Endothelial cell of umbilical vein (primary cell): ENCODE measurements around the gene UGT1A7.

Source experiments
- CTCF ChIP-seq, 2 donors: IDR thresholded peaks; 1 replicate in 1 of 2; 2 replicates in 1 of 2; pipeline ENCODE4 v1.5.1; 2011; ENCODE audit warnings: low read length in 2 of 2, mild to moderate bottlenecking in 2 of 2, moderate library complexity in 2 of 2, control low read depth in 1 of 2, inconsistent platforms in 1 of 2, low read depth in 1 of 2; ENCODE audit not compliant: insufficient read depth in 1 of 2; ENCODE audit errors: extremely low read depth in 1 of 2
- EZH2 ChIP-seq: IDR thresholded peaks from 2 replicates; pipeline ENCODE4 v1.6.1; 2012; ENCODE audit warnings: borderline replicate concordance, low read depth, mild to moderate bottlenecking, moderate library complexity, low read length, inconsistent platforms; ENCODE audit not compliant: severe bottlenecking
- GATA2 ChIP-seq: IDR thresholded peaks from 2 replicates; pipeline ENCODE4 v1.7.0; 2011; ENCODE audit warnings: low read depth, mild to moderate bottlenecking, moderate library complexity, mixed read lengths, low read length; ENCODE audit not compliant: insufficient read length, insufficient read depth
- JUN ChIP-seq: IDR thresholded peaks from 2 replicates; pipeline ENCODE4 v1.6.1; 2011; ENCODE audit warnings: borderline replicate concordance, low read depth; ENCODE audit not compliant: insufficient read length, insufficient read depth
- MAX ChIP-seq: IDR thresholded peaks from 2 replicates; pipeline ENCODE4 v1.6.1; 2011; ENCODE audit not compliant: insufficient read depth, insufficient read length
- MYC ChIP-seq: IDR thresholded peaks from one replicate; pipeline ENCODE4 v1.6.1; 2011; ENCODE audit warnings: mild to moderate bottlenecking, low read depth, low read length
- POLR2A ChIP-seq: IDR thresholded peaks from 2 replicates; pipeline ENCODE4 v1.6.1; 2012; ENCODE audit warnings: low read depth, mild to moderate bottlenecking, control low read depth, low read length
- POLR2AphosphoS5 ChIP-seq: IDR thresholded peaks from 2 replicates; pipeline ENCODE4 v1.6.1; 2012; ENCODE audit warnings: low read depth, mild to moderate bottlenecking, control low read depth, low read length, moderate library complexity; ENCODE audit not compliant: insufficient read depth

- TF ChIP-seq POLR2A (no peak), CTCF (IDR thresholded peaks at IDR 0.05; ENCODE audit: extremely low read depth in 1 of 2, insufficient read depth in 1 of 2, low read depth in 1 of 2, low read length in 2 of 2) (no peak), POLR2AphosphoS5 (no peak), EZH2 (no peak), JUN (no peak), MAX (no peak), GATA2 (no peak), MYC (no peak)
These were observed 114.6 kb downstream of the UGT1A7 start for GRCh38 chr2:233796254-233796653.
